ENCODE results near the gene AFP.

The AFP gene

GRCh38 chr4:73454920-73455319 lies 18.9 kb downstream of the AFP start:
- no peak for TF ChIP-seq CTCF (IDR thresholded peaks at IDR 0.05; ENCODE audit: low read depth, low read length)

GRCh38 chr4:73456177-73457022 lies 20.4 kb downstream of the AFP start:
- no peak for DNase-seq (ENCODE audit: low read depth in 2 of 2)
- no peak overlapping the region for H3K4me3 ChIP-seq (replicated peaks in 1 of 2; ENCODE audit: low read depth in 2 of 2, low read length in 2 of 2)
- TF ChIP-seq CTCF (IDR thresholded peaks at IDR 0.05; ENCODE audit: low read depth, low read length): no peak

More at GRCh38 chr4:73454920-73455319, 18.9 kb downstream of the AFP start:
- H3K4me3 ChIP-seq (replicated peaks in 1 of 2; ENCODE audit: low read depth in 2 of 2, low read length in 2 of 2): no peak overlapping the region
- DNase-seq (ENCODE audit: low read depth in 2 of 2): no peak

- no peak for TF ChIP-seq CTCF (IDR thresholded peaks at IDR 0.05; ENCODE audit: low read depth, low read length)
- no peak overlapping the region for H3K4me3 ChIP-seq (replicated peaks in 1 of 2; ENCODE audit: low read depth in 2 of 2, low read length in 2 of 2)
- DNase-seq (ENCODE audit: low read depth in 2 of 2): no peak
Measured at GRCh38 chr4:73458184-73459047, 22.4 kb downstream of the AFP start.

- DNase-seq (ENCODE audit: low read depth in 2 of 2): no peak
- no peak overlapping the region for H3K4me3 ChIP-seq (replicated peaks in 1 of 2; ENCODE audit: low read depth in 2 of 2, low read length in 2 of 2)
- TF ChIP-seq CTCF (IDR thresholded peaks at IDR 0.05; ENCODE audit: low read depth, low read length): no peak
Measured at GRCh38 chr4:73459048-73459421, 23.0 kb downstream of the AFP start.

GRCh38 chr4:73460913-73461522 lies 25.0 kb downstream of the AFP start:
- H3K4me3 ChIP-seq (replicated peaks in 1 of 2; ENCODE audit: low read depth in 2 of 2, low read length in 2 of 2): no peak overlapping the region
- TF ChIP-seq CTCF (IDR thresholded peaks at IDR 0.05; ENCODE audit: low read depth, low read length): no peak
- no peak for DNase-seq (ENCODE audit: low read depth in 2 of 2)

- no peak for DNase-seq (ENCODE audit: low read depth in 2 of 2)
- H3K4me3 ChIP-seq (replicated peaks in 1 of 2; ENCODE audit: low read depth in 2 of 2, low read length in 2 of 2): no peak overlapping the region
- TF ChIP-seq CTCF (IDR thresholded peaks at IDR 0.05; ENCODE audit: low read depth, low read length): no peak
Measured at GRCh38 chr4:73468170-73468569, 32.1 kb downstream of the AFP start.
